Measurements from ENCODE around the gene PGAP6. TPM values are rescaled to one million over a fixed set of nuclear protein-coding genes. Genes with fewer than 3 reads are reported as not detected.

The PGAP6 gene
- total RNA-seq, 1 donor from 2014 or later, result 44.5 TPM

- DNase-seq (peak; percentile 34), ATAC-seq (ENCODE audit: low read depth) (peak; percentile 16)
- TF ChIP-seq, protein P1, sequence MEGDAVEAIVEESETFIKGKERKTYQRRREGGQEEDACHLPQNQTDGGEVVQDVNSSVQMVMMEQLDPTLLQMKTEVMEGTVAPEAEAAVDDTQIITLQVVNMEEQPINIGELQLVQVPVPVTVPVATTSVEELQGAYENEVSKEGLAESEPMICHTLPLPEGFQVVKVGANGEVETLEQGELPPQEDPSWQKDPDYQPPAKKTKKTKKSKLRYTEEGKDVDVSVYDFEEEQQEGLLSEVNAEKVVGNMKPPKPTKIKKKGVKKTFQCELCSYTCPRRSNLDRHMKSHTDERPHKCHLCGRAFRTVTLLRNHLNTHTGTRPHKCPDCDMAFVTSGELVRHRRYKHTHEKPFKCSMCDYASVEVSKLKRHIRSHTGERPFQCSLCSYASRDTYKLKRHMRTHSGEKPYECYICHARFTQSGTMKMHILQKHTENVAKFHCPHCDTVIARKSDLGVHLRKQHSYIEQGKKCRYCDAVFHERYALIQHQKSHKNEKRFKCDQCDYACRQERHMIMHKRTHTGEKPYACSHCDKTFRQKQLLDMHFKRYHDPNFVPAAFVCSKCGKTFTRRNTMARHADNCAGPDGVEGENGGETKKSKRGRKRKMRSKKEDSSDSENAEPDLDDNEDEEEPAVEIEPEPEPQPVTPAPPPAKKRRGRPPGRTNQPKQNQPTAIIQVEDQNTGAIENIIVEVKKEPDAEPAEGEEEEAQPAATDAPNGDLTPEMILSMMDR (IDR thresholded peaks at IDR 0.05), result no peak
- intact Hi-C loops (cut with micrococcal nuclease), result loop anchor here (1.0 to 5.0 kb wide), 2 partner anchors 11 to 146 kb away; partner anchors contain the start of genes CAPN15 and MRPL28
- Mint-ChIP-seq H3K4me1 (peaks cover 31% of the 10 kb centered on the region), H3K36me3 (ENCODE audit: low read depth) (no peaks in the 10 kb centered on the region), H3K27me3 (no peaks in the 10 kb centered on the region), H3K4me3 (peak overlapping the region; percentile 74), H3K9me3 (no peaks in the 10 kb centered on the region), H3K27ac (no peak overlapping the region)
- CTCF ChIA-PET, result interaction anchor here (1.2 kb wide), 1 partner anchor 20 kb away, joined by 4 read pairs; the partner anchor contains the start of gene DECR2
- POLR2A ChIA-PET, result interaction anchor here (1.2 to 5.0 kb wide), 4 partner anchors 10 to 29 kb away, joined by 3 to 61 read pairs (median 34); partner anchors contain the start of genes AXIN1, DECR2 and MRPL28
Measured at GRCh38 chr16:381012-381788, 578 bp downstream of the PGAP6 start.

DNA sequence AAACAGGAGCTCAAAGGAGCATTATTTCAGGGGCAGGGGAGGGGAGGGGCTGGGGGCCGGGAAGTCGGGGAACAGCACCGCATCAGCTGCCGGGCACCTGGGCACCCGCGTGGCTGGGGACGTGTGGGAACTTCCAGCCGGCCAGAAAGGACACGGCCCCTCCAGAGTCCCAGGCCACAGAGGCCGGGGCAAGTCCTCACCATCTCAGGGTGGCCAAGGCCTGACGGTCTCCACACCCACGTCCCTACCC, 1.1 kb downstream of the PGAP6 start:
- H3K36me3 Mint-ChIP-seq (ENCODE audit: low read depth), result no peaks in the 10 kb centered on the region
- ATAC-seq (ENCODE audit: low read depth), result no peak

GRCh38 chr16:379961-380761, 1.6 kb downstream of the PGAP6 start:
- ChIA-PET POLR2A (interaction anchor here (1.2 to 5.0 kb wide), 4 partner anchors 9 to 28 kb away, joined by 3 to 61 read pairs (median 34); partner anchors contain the start of genes AXIN1, DECR2 and MRPL28), CTCF (interaction anchor here (1.2 kb wide), 1 partner anchor 21 kb away, joined by 4 read pairs; the partner anchor contains the start of gene DECR2)

More for the DNA sequence above, 1.1 kb downstream of the PGAP6 start:
- H3K27me3 Mint-ChIP-seq, result no peaks in the 10 kb centered on the region
- CTCF ChIA-PET, result interaction anchor here (1.2 kb wide), 1 partner anchor 20 kb away, joined by 4 read pairs; the partner anchor contains the start of gene DECR2
- H3K4me1 Mint-ChIP-seq, result peaks cover 31% of the 10 kb centered on the region
- TF ChIP-seq, protein P1 (IDR thresholded peaks at IDR 0.05), result no peak
- no peak overlapping the region for H3K27ac Mint-ChIP-seq
- intact Hi-C loops (cut with micrococcal nuclease), result loop anchor here (1.0 to 5.0 kb wide), 2 partner anchors 10 to 147 kb away; partner anchors contain the start of genes CAPN15 and MRPL28
- H3K9me3 Mint-ChIP-seq, result no peaks in the 10 kb centered on the region
- DNase-seq, result no peak
- peak overlapping the region; percentile 74 for H3K4me3 Mint-ChIP-seq
- POLR2A ChIA-PET, result interaction anchor here (1.2 to 5.0 kb wide), 4 partner anchors 10 to 29 kb away, joined by 3 to 61 read pairs (median 34); partner anchors contain the start of genes AXIN1, DECR2 and MRPL28

GRCh38 chr16:379183-379960, 2.4 kb downstream of the PGAP6 start:
- no peak overlapping the region for H3K27ac Mint-ChIP-seq

More at GRCh38 chr16:379961-380761, 1.6 kb downstream of the PGAP6 start:
- intact Hi-C loops (cut with micrococcal nuclease), result loop anchor here (5.0 kb wide), 1 partner anchor 147 kb away; the partner anchor contains the start of gene CAPN15
- TF ChIP-seq, protein P1 (IDR thresholded peaks at IDR 0.05), result no peak
- Mint-ChIP-seq H3K27ac (no peak overlapping the region), H3K9me3 (no peaks in the 10 kb centered on the region), H3K27me3 (no peaks in the 10 kb centered on the region), H3K4me3 (peak overlapping the region; percentile 74), H3K4me1 (peaks cover 31% of the 10 kb centered on the region), H3K36me3 (ENCODE audit: low read depth) (no peaks in the 10 kb centered on the region)
- ATAC-seq (ENCODE audit: low read depth) (no peak), DNase-seq (no peak)

More at GRCh38 chr16:379183-379960, 2.4 kb downstream of the PGAP6 start:
- Mint-ChIP-seq H3K4me1 (peaks cover 30% of the 10 kb centered on the region), H3K36me3 (ENCODE audit: low read depth) (peaks cover 2% of the 10 kb centered on the region), H3K9me3 (no peaks in the 10 kb centered on the region), H3K27me3 (no peaks in the 10 kb centered on the region), H3K4me3 (no peak overlapping the region)
- DNase-seq, result no peak
- ChIA-PET CTCF (no interaction called here), POLR2A (interaction anchor here (3.3 to 5.0 kb wide), 2 partner anchors 8 to 27 kb away, joined by 14 to 61 read pairs; partner anchors contain the start of genes AXIN1 and MRPL28)
- intact Hi-C loops (cut with micrococcal nuclease), result no loop called here
- no peak for ATAC-seq (ENCODE audit: low read depth)
- TF ChIP-seq, protein P1 (IDR thresholded peaks at IDR 0.05), result no peak

Measured in activated B cell treated with CpG ODN at 0.5 μM for 24 hours (primary cell).